Adrenal gland (tissue), 5 donors: ENCODE results near the gene RPS15.

Experiments
- CTCF ChIP-seq, 6 experiments: fragments of 450-650 bp in 4 of 6; fragments of 200-600 bp in 2 of 6; sonication (generic) in 1 of 6; IDR thresholded peaks; 1 replicate in 5 of 6; 2 replicates in 1 of 6; pipeline versions ENCODE4 v1.5.1 to v1.8.0; 2016 to 2021; ENCODE audit warnings: antibody characterized with exemption in 6 of 6, mild to moderate bottlenecking in 2 of 6, moderate library complexity in 1 of 6
- POLR2A ChIP-seq, 2 donors: fragments of 450-650 bp; IDR thresholded peaks; one replicate each; pipeline ENCODE4 v1.6.1; 2017; ENCODE audit warnings: antibody characterized with exemption in 2 of 2, mild to moderate bottlenecking in 2 of 2, moderate library complexity in 1 of 2
- donor health status: DM: no; HTN: no; CAD: no.

GRCh38 chr19:1395194-1396018 is 42.8 kb upstream of the RPS15 start:
- TF ChIP-seq POLR2A (IDR thresholded peaks at IDR 0.05) (no peak), CTCF (IDR thresholded peaks at IDR 0.05) (no peak)
